Mesothelial cell of epicardium (in vitro differentiated cells): ENCODE data around the gene PRR16. TPM values are rescaled to one million over a fixed set of nuclear protein-coding genes. Genes with fewer than 3 reads are reported as not detected.
A peak's percentile ranks its signal among the peaks of the same experiment; 100 is the strongest.

Experiments
- DNase-seq, 2 experiments: peaks; one replicate each; pipeline ENCODE4 v3.0.0; 2021; ENCODE audit warnings: low spot score in 2 of 2; ENCODE audit not compliant: unreplicated experiment in 2 of 2
- H3K27ac Mint-ChIP-seq: 2 replicates; pipeline ENCODE4 v1.8.0; 2021; ENCODE audit warnings: mixed read lengths
- H3K27me3 Mint-ChIP-seq: 2 replicates; pipeline ENCODE4 v1.8.0; 2021; ENCODE audit warnings: low read depth, mixed read lengths
- H3K36me3 Mint-ChIP-seq: 2 replicates; pipeline ENCODE4 v1.8.0; 2021; ENCODE audit warnings: mixed read lengths
- H3K4me1 Mint-ChIP-seq: 2 replicates; pipeline ENCODE4 v1.8.0; 2021; ENCODE audit warnings: mixed read lengths
- H3K4me3 Mint-ChIP-seq: 2 replicates; pipeline ENCODE4 v1.8.0; 2021; ENCODE audit warnings: mild to moderate bottlenecking, moderate library complexity, mixed read lengths
- H3K9me3 Mint-ChIP-seq: 2 replicates; pipeline ENCODE4 v1.8.0; 2021; ENCODE audit warnings: mixed read lengths
- CTCF ChIP-seq: fragments of 200-600 bp; sonication (generic); IDR thresholded peaks from one replicate; pipeline ENCODE4 v1.5.0; 2021; ENCODE audit warnings: antibody characterized with exemption; ENCODE audit not compliant: unreplicated experiment
- total RNA-seq: library from RNA; stranded (reverse); gene quantifications from 3 replicates; pipeline ENCODE4 v1.2.1, GENCODE V29; 2021

The PRR16 gene
- total RNA-seq, 1 donor from 2014 or later: 2.1 TPM

DNA sequence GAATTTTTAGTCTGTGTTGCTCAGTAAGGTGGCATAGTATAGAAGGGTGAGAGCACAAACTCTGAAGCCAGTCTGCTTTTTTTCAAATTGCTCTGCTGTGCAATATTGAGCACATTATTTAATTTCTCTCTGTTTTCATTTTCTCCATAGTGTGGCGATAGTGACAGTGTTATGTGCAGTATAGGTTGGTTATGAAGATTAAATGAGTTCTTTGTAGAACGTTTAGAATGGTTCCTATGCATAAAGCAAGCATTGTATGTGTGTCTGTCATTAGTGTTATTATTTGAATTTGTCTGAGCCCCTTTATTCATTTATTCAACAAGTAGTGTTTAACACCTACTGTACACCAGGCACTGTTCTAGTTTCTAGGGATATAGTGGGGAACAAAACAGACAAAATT, 9.2 kb downstream of the PRR16 start:
- no peaks in the 10 kb centered on the region for H3K4me1 Mint-ChIP-seq
- DNase-seq: no peak
- H3K27ac Mint-ChIP-seq: no peak overlapping the region
- no peaks in the 10 kb centered on the region for H3K9me3 Mint-ChIP-seq
- TF ChIP-seq CTCF: no peak
- H3K27me3 Mint-ChIP-seq: peaks cover 4% of the 10 kb centered on the region
- no peaks in the 10 kb centered on the region for H3K36me3 Mint-ChIP-seq
- H3K4me3 Mint-ChIP-seq: no peak overlapping the region

DNA sequence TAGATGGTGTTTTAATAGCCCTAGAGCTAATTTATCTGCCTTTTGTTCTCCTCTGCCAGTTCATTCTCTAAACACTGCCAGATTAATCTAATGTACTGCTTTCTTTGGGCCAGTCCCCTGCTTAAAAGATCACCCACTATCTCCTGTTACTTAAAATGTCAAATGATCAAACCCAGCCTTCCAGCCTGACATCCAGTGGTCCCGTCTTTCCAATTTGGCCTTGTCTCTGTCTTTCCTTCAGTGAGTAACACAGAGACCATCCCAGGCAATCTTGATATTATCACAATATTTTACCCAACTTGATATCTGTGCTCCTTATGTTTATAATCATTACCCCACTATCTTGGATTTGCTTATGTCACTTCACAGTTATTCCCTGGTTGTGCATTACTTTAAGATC, 12.0 kb downstream of the PRR16 start:
- H3K4me3 Mint-ChIP-seq: no peak overlapping the region
- H3K36me3 Mint-ChIP-seq: no peaks in the 10 kb centered on the region
- no peaks in the 10 kb centered on the region for H3K27me3 Mint-ChIP-seq
- no peaks in the 10 kb centered on the region for H3K9me3 Mint-ChIP-seq
- no peak overlapping the region for H3K27ac Mint-ChIP-seq
- no peak for TF ChIP-seq CTCF
- no peaks in the 10 kb centered on the region for H3K4me1 Mint-ChIP-seq
- DNase-seq: no peak

DNA sequence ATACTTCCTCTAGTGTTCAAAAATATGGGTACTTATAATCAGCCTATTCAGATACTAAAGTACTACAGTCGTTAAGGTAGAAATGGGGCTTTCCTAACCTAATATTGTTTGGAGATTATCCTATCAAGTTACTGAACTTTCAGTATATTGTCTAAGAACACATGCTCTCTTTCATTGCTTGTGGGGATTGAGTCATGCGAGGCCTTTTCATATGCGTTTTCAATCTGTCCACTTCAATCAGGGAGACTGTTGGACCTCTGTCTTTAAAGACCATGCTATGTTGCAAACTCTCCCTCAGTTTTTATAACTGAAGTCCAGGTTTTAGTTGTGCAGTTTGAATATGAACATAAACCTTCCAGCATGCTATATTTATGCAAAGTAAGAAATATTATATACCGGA, 15.0 kb downstream of the PRR16 start:
- Mint-ChIP-seq H3K4me3 (no peak overlapping the region), H3K9me3 (no peaks in the 10 kb centered on the region), H3K36me3 (no peaks in the 10 kb centered on the region), H3K27me3 (no peaks in the 10 kb centered on the region), H3K27ac (no peak overlapping the region), H3K4me1 (no peaks in the 10 kb centered on the region)
- TF ChIP-seq CTCF: no peak
- no peak for DNase-seq

GRCh38 chr5:120499876-120500563, 35.9 kb downstream of the PRR16 start:
- Mint-ChIP-seq H3K9me3 (peaks cover 6% of the 10 kb centered on the region), H3K27ac (peak overlapping the region; percentile 33), H3K36me3 (no peaks in the 10 kb centered on the region), H3K4me3 (no peak overlapping the region), H3K27me3 (no peaks in the 10 kb centered on the region), H3K4me1 (no peaks in the 10 kb centered on the region)
- TF ChIP-seq CTCF: no peak
- no peak for DNase-seq

- no peak for DNase-seq
- no peak overlapping the region for H3K27ac Mint-ChIP-seq
- H3K27me3 Mint-ChIP-seq: no peaks in the 10 kb centered on the region
- H3K4me3 Mint-ChIP-seq: no peak overlapping the region
- H3K36me3 Mint-ChIP-seq: no peaks in the 10 kb centered on the region
- peaks cover 6% of the 10 kb centered on the region for H3K9me3 Mint-ChIP-seq
- H3K4me1 Mint-ChIP-seq: no peaks in the 10 kb centered on the region
- TF ChIP-seq CTCF: no peak
These were observed 38.4 kb downstream of the PRR16 start for GRCh38 chr5:120502531-120502930.

DNA sequence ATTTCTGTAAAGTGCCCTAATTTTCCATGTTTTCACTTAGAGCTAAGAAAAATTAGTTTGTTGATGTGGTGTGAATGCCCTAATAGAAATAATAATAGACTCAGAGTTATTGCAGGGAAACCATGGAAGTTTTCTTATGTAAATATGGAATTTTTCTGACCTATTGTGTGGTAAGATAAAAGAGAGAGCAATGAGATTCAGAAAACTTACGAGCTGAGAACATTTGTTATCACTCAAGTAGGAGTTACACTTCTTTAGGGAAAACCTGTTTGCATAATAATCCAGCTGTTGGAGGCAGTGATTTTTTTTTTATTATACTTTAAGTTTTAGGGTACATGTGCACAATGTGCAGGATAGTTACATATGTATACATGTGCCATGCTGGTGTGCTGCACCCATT, 39.2 kb downstream of the PRR16 start:
- no peak for DNase-seq
- H3K27me3 Mint-ChIP-seq: no peaks in the 10 kb centered on the region
- H3K36me3 Mint-ChIP-seq: no peaks in the 10 kb centered on the region
- H3K27ac Mint-ChIP-seq: no peak overlapping the region
- H3K4me3 Mint-ChIP-seq: no peak overlapping the region
- no peaks in the 10 kb centered on the region for H3K4me1 Mint-ChIP-seq
- no peak for TF ChIP-seq CTCF
- peaks cover 6% of the 10 kb centered on the region for H3K9me3 Mint-ChIP-seq
